Liver (tissue), 9 donors: ENCODE measurements around the gene LNX2. TPM values are rescaled to one million over a fixed set of nuclear protein-coding genes. Genes with fewer than 3 reads are reported as not detected.

Source experiments
- DNase-seq: peaks from one replicate; pipeline ENCODE4 v3.0.0-alpha.2; 2017; ENCODE audit warnings: low spot score
- H3K27ac ChIP-seq, 2 donors: one replicate each; pipeline ENCODE4 v1.7.0; 2013; ENCODE audit warnings: inconsistent platforms in 2 of 2, low read length in 2 of 2, control low read depth in 1 of 2, low read depth in 1 of 2, mild to moderate bottlenecking in 1 of 2
- H3K27me3 ChIP-seq, 4 donors: one replicate each; pipeline versions ENCODE4 v1.6.1 to v1.7.0; 2013; ENCODE audit warnings: low read length in 3 of 4, inconsistent platforms in 1 of 4, mild to moderate bottlenecking in 1 of 4, moderate library complexity in 1 of 4; ENCODE audit not compliant: control insufficient read depth in 4 of 4, insufficient read depth in 4 of 4
- H3K36me3 ChIP-seq, 4 donors: one replicate each; pipeline versions ENCODE4 v1.6.1 to v1.7.0; 2013; ENCODE audit warnings: low read length in 3 of 4, mild to moderate bottlenecking in 3 of 4, low read depth in 1 of 4, moderate library complexity in 1 of 4; ENCODE audit not compliant: control insufficient read depth in 4 of 4, insufficient read depth in 3 of 4
- H3K4me1 ChIP-seq, 4 donors: one replicate each; pipeline versions ENCODE4 v1.6.1 to v1.7.0; 2013; ENCODE audit warnings: low read length in 3 of 4, mild to moderate bottlenecking in 3 of 4, moderate library complexity in 1 of 4; ENCODE audit not compliant: control insufficient read depth in 4 of 4, insufficient read depth in 4 of 4
- H3K4me3 ChIP-seq, 3 donors: one replicate each; pipeline versions ENCODE4 v1.6.1 to v1.7.0; 2013; ENCODE audit warnings: low read length in 3 of 3, control low read depth in 1 of 3, low read depth in 1 of 3, mild to moderate bottlenecking in 1 of 3
- H3K9ac ChIP-seq, 2 donors: one replicate each; pipeline ENCODE4 v1.7.0; 2013; ENCODE audit warnings: low read length in 2 of 2, mild to moderate bottlenecking in 2 of 2, moderate library complexity in 2 of 2, control low read depth in 1 of 2, low read depth in 1 of 2
- H3K9me3 ChIP-seq, 4 donors: one replicate each; pipeline versions ENCODE4 v1.6.1 to v1.7.0; 2013; ENCODE audit warnings: low read length in 3 of 4; ENCODE audit not compliant: control insufficient read depth in 4 of 4
- EGR1 ChIP-seq, 2 donors: IDR thresholded peaks; 2 replicates each; pipeline ENCODE4 v1.6.1; 2016 to 2018; ENCODE audit warnings: antibody characterized with exemption in 2 of 2, low read depth in 2 of 2
- FOXA1 ChIP-seq: IDR thresholded peaks from 2 replicates; pipeline ENCODE4 v1.6.1; 2016; ENCODE audit warnings: antibody characterized with exemption
- FOXA2 ChIP-seq: IDR thresholded peaks from 2 replicates; pipeline ENCODE4 v1.6.1; 2016; ENCODE audit warnings: antibody characterized with exemption
- GABPA ChIP-seq, 2 donors: IDR thresholded peaks in 1 of 2; conservative IDR thresholded peaks in 1 of 2; 2 replicates each; pipeline ENCODE4 v1.6.1; 2016; ENCODE audit warnings: antibody characterized with exemption in 2 of 2, mild to moderate bottlenecking in 1 of 2, moderate library complexity in 1 of 2
- HNF4A ChIP-seq, 2 donors: conservative IDR thresholded peaks; 2 replicates each; pipeline ENCODE4 v1.6.1; 2016; ENCODE audit warnings: antibody characterized with exemption in 2 of 2, mild to moderate bottlenecking in 2 of 2
- HNF4G ChIP-seq: IDR thresholded peaks from 2 replicates; pipeline ENCODE4 v1.6.1; 2016; ENCODE audit warnings: antibody characterized with exemption
- JUND ChIP-seq, 2 donors: IDR thresholded peaks; 2 replicates each; pipeline ENCODE4 v1.6.1; 2016; ENCODE audit warnings: antibody characterized with exemption in 2 of 2
- NR2F2 ChIP-seq: IDR thresholded peaks from 2 replicates; pipeline ENCODE4 v1.6.1; 2016; ENCODE audit warnings: antibody characterized with exemption
- RAD21 ChIP-seq, 2 donors: IDR thresholded peaks; 2 replicates each; pipeline ENCODE4 v1.6.1; 2016; ENCODE audit warnings: antibody characterized with exemption in 2 of 2, mild to moderate bottlenecking in 2 of 2
- RXRA ChIP-seq, 2 donors: IDR thresholded peaks; 2 replicates each; pipeline ENCODE4 v1.6.1; 2017 to 2018; ENCODE audit warnings: antibody characterized with exemption in 2 of 2, mild to moderate bottlenecking in 1 of 2
- SP1 ChIP-seq: IDR thresholded peaks from 2 replicates; pipeline ENCODE4 v1.6.1; 2018; ENCODE audit warnings: antibody characterized with exemption, mild to moderate bottlenecking
- TAF1 ChIP-seq: conservative IDR thresholded peaks from 2 replicates; pipeline ENCODE4 v1.6.1; 2016; ENCODE audit warnings: antibody characterized with exemption, mild to moderate bottlenecking
- YY1 ChIP-seq: IDR thresholded peaks from 2 replicates; pipeline ENCODE4 v1.6.1; 2016; ENCODE audit warnings: antibody characterized with exemption, mild to moderate bottlenecking
- WGBS: extraction: QIAGEN DNeasy Blood & Tissue Kit; methylation state at CpG from one replicate; pipeline ENCODE4 v1.1.7; 2013; 5-methylcytosine and 5-hydroxymethylcytosine counted together
- polyA plus RNA-seq, 2 donors: library from polyadenylated mRNA; stranded (reverse) in 1 of 2; unstranded in 1 of 2; fragments of 200-250 nt in 1 of 2; fragments of >200 nt in 1 of 2; fragmentation: Nextera tagmentation in 1 of 2; extraction: Ambion mirVana in 1 of 2; gene quantifications; one replicate each; pipeline versions ENCODE4 v1.2.1 to v1.2.3, GENCODE V29; 2013 to 2015
- total RNA-seq, 2 donors: library from RNA; depleted of rRNA; stranded (reverse); fragments of >200 nt; gene quantifications; one replicate each; pipeline ENCODE4 v1.2.3, GENCODE V29; 2014
- TF ChIP-seq, protein P1 (sequence below): IDR thresholded peaks from 2 replicates; pipeline ENCODE4 v1.6.1; 2016; ENCODE audit warnings: antibody characterized with exemption
- TF ChIP-seq, protein P2 (sequence below): IDR thresholded peaks from 2 replicates; pipeline ENCODE4 v1.6.1; 2016; ENCODE audit warnings: antibody characterized with exemption
- TF ChIP-seq, protein P3 (sequence below): IDR thresholded peaks from 2 replicates; pipeline ENCODE4 v1.6.1; 2016; ENCODE audit warnings: antibody characterized with exemption, mild to moderate bottlenecking
- TF ChIP-seq, protein P4 (sequence below): IDR thresholded peaks from 2 replicates; pipeline ENCODE4 v1.6.1; 2016; ENCODE audit warnings: antibody characterized with exemption
- donor health status: healthy.
- donor health status: healthy.
- donor health status: healthy.
- donor health status: healthy.
- donor health status: healthy.

The LNX2 gene
- total and polyA plus RNA-seq, 4 donors = 6.2 to 25.9 (median 13.3) TPM

DNA sequence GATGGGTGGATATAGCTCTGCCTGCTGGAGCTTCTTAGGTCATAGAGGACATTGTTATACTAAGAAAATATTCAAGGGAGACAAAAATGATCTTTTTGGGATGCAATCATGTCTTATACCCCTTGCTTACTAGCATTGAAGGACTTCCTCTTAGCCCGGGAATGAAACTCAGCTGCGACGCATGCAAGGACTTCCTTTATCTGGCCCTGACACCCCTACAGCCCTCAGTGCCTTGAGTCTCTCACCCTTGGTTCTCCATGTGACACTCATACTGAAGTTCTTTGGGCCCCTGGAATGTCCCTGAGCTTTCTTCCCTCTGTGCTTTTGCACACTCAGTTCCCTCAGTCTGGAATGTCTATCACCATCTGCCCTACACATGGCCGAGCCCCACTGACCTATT is 97.5 kb downstream of the LNX2 start:
- Histone ChIP-seq H3K4me1 (no peaks in the 10 kb centered on the region), H3K9ac (no peak overlapping the region), H3K36me3 (no peaks in the 10 kb centered on the region), H3K4me3 (no peak overlapping the region), H3K27me3 (peaks cover 0 to 8% (median 0%) of the 10 kb centered on the region in 4 donors), H3K27ac (no peak overlapping the region), H3K9me3 (no peaks in the 10 kb centered on the region)
- TF ChIP-seq HNF4A (conservative IDR thresholded peaks at IDR 0.05) = no peak
- no peak for TF ChIP-seq HNF4G
- TF ChIP-seq EGR1 (IDR thresholded peaks at IDR 0.05; ENCODE audit: low read depth in 2 of 2) = no peak
- no peak for TF ChIP-seq JUND (IDR thresholded peaks at IDR 0.05)
- TF ChIP-seq, protein P1, sequence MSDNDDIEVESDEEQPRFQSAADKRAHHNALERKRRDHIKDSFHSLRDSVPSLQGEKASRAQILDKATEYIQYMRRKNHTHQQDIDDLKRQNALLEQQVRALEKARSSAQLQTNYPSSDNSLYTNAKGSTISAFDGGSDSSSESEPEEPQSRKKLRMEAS = no peak
- no peak for TF ChIP-seq GABPA (IDR thresholded peaks at IDR 0.05 in 1 of 2, conservative IDR thresholded peaks at IDR 0.05 in 1 of 2)
- no peak for TF ChIP-seq RXRA (IDR thresholded peaks at IDR 0.05)
- TF ChIP-seq, protein P2, sequence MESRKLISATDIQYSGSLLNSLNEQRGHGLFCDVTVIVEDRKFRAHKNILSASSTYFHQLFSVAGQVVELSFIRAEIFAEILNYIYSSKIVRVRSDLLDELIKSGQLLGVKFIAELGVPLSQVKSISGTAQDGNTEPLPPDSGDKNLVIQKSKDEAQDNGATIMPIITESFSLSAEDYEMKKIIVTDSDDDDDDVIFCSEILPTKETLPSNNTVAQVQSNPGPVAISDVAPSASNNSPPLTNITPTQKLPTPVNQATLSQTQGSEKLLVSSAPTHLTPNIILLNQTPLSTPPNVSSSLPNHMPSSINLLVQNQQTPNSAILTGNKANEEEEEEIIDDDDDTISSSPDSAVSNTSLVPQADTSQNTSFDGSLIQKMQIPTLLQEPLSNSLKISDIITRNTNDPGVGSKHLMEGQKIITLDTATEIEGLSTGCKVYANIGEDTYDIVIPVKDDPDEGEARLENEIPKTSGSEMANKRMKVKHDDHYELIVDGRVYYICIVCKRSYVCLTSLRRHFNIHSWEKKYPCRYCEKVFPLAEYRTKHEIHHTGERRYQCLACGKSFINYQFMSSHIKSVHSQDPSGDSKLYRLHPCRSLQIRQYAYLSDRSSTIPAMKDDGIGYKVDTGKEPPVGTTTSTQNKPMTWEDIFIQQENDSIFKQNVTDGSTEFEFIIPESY = no peak
- no peak for TF ChIP-seq FOXA2
- TF ChIP-seq, protein P3, sequence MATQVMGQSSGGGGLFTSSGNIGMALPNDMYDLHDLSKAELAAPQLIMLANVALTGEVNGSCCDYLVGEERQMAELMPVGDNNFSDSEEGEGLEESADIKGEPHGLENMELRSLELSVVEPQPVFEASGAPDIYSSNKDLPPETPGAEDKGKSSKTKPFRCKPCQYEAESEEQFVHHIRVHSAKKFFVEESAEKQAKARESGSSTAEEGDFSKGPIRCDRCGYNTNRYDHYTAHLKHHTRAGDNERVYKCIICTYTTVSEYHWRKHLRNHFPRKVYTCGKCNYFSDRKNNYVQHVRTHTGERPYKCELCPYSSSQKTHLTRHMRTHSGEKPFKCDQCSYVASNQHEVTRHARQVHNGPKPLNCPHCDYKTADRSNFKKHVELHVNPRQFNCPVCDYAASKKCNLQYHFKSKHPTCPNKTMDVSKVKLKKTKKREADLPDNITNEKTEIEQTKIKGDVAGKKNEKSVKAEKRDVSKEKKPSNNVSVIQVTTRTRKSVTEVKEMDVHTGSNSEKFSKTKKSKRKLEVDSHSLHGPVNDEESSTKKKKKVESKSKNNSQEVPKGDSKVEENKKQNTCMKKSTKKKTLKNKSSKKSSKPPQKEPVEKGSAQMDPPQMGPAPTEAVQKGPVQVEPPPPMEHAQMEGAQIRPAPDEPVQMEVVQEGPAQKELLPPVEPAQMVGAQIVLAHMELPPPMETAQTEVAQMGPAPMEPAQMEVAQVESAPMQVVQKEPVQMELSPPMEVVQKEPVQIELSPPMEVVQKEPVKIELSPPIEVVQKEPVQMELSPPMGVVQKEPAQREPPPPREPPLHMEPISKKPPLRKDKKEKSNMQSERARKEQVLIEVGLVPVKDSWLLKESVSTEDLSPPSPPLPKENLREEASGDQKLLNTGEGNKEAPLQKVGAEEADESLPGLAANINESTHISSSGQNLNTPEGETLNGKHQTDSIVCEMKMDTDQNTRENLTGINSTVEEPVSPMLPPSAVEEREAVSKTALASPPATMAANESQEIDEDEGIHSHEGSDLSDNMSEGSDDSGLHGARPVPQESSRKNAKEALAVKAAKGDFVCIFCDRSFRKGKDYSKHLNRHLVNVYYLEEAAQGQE = no peak
- no peak for TF ChIP-seq FOXA1
- TF ChIP-seq RAD21 (IDR thresholded peaks at IDR 0.05) = no peak
- TF ChIP-seq TAF1 = no peak
- no peak for TF ChIP-seq SP1
- TF ChIP-seq NR2F2 = no peak
- no peak for TF ChIP-seq YY1
- TF ChIP-seq, protein P4, sequence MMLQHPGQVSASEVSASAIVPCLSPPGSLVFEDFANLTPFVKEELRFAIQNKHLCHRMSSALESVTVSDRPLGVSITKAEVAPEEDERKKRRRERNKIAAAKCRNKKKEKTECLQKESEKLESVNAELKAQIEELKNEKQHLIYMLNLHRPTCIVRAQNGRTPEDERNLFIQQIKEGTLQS = no peak
- no peak for DNase-seq
- WGBS = 68% methylated on average over 4 of the region's 4 CpGs

DNA sequence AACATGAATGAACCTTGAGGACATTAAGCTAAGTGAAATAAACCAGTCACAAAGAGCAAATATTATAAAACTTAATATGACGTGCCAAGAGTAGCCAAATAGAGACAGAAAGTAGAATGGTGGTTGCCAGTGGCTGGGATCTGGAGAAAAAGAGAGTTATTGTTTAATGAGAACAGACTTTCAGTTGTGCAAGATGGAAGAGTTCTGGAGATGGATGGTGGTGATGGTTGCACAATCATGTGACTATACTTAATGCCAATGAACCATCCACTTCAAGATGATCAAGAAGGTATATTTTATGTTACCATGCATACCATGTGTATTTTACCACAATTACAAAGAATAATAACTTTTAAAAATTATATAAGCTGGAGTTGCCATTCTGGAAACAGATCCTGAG is 104.2 kb downstream of the LNX2 start:
- H3K4me1 ChIP-seq = no peaks in the 10 kb centered on the region
- peaks cover 0 to 6% (median 0%) of the 10 kb centered on the region in 4 donors for H3K27me3 ChIP-seq
- no peak overlapping the region for H3K9ac ChIP-seq
- no peaks in the 10 kb centered on the region for H3K36me3 ChIP-seq
- no peak overlapping the region for H3K4me3 ChIP-seq
- TF ChIP-seq, protein P1 = no peak
- no peak for TF ChIP-seq NR2F2
- TF ChIP-seq, protein P4 = no peak
- TF ChIP-seq, protein P3 = no peak
- TF ChIP-seq GABPA (IDR thresholded peaks at IDR 0.05 in 1 of 2, conservative IDR thresholded peaks at IDR 0.05 in 1 of 2) = no peak
- no peak for TF ChIP-seq HNF4G
- no peak for TF ChIP-seq TAF1
- no peaks in the 10 kb centered on the region for H3K9me3 ChIP-seq
- H3K27ac ChIP-seq = no peak overlapping the region
- no peak for DNase-seq
- 36% methylated on average over 1 of the region's 1 CpG for WGBS
